ENCODE results near the gene ZBTB7B.

ZBTB7B gene

GRCh38 chr1:155053531-155054105, 51.0 kb downstream of the ZBTB7B start:
- in situ Hi-C loops (cut with HindIII; ENCODE audit: low sequenced_read_pairs), result no loop called here
- no peak overlapping the region for H3K4me3 ChIP-seq (ENCODE audit: low read depth, low read length)
- DNase-seq (ENCODE audit: low read depth), result no peak
- no peak for TF ChIP-seq CTCF (IDR thresholded peaks at IDR 0.05; ENCODE audit: low read depth, low read length, missing control alignments)

GRCh38 chr1:155057104-155057503, 54.5 kb downstream of the ZBTB7B start:
- H3K4me3 ChIP-seq (ENCODE audit: low read depth, low read length), result no peak overlapping the region
- in situ Hi-C loops (cut with HindIII; ENCODE audit: low sequenced_read_pairs), result no loop called here
- no peak for DNase-seq (ENCODE audit: low read depth)
- no peak for TF ChIP-seq CTCF (IDR thresholded peaks at IDR 0.05; ENCODE audit: low read depth, low read length, missing control alignments)

GRCh38 chr1:155057788-155058211, 55.2 kb downstream of the ZBTB7B start:
- no peak overlapping the region for H3K4me3 ChIP-seq (ENCODE audit: low read depth, low read length)
- DNase-seq (ENCODE audit: low read depth), result no peak
- peak; percentile 17 for TF ChIP-seq CTCF (IDR thresholded peaks at IDR 0.05; ENCODE audit: low read depth, low read length, missing control alignments)
- in situ Hi-C loops (cut with HindIII; ENCODE audit: low sequenced_read_pairs), result no loop called here

GRCh38 chr1:155060736-155061135, 58.1 kb downstream of the ZBTB7B start:
- in situ Hi-C loops (cut with HindIII; ENCODE audit: low sequenced_read_pairs), result loop anchor here (5.0 kb wide), 1 partner anchor 48 kb away; no protein-coding TSS in a partner anchor
- no peak for DNase-seq (ENCODE audit: low read depth)
- TF ChIP-seq CTCF (IDR thresholded peaks at IDR 0.05; ENCODE audit: low read depth, low read length, missing control alignments), result no peak
- no peak overlapping the region for H3K4me3 ChIP-seq (ENCODE audit: low read depth, low read length)

GRCh38 chr1:155061381-155062150, 59.0 kb downstream of the ZBTB7B start:
- in situ Hi-C loops (cut with HindIII; ENCODE audit: low sequenced_read_pairs), result loop anchor here (5.0 kb wide), 1 partner anchor 49 kb away; no protein-coding TSS in a partner anchor
- peak; percentile 99 for TF ChIP-seq CTCF (IDR thresholded peaks at IDR 0.05; ENCODE audit: low read depth, low read length, missing control alignments)
- no peak overlapping the region for H3K4me3 ChIP-seq (ENCODE audit: low read depth, low read length)
- peak; percentile 50 for DNase-seq (ENCODE audit: low read depth)

- H3K4me3 ChIP-seq (ENCODE audit: low read depth, low read length), result no peak overlapping the region
- DNase-seq (ENCODE audit: low read depth), result no peak
- no peak for TF ChIP-seq CTCF (IDR thresholded peaks at IDR 0.05; ENCODE audit: low read depth, low read length, missing control alignments)
- in situ Hi-C loops (cut with HindIII; ENCODE audit: low sequenced_read_pairs), result loop anchor here (5.0 kb wide), 1 partner anchor 50 kb away; no protein-coding TSS in a partner anchor
Measured at GRCh38 chr1:155062151-155062686, 59.6 kb downstream of the ZBTB7B start.
